SHP77 (cell line): ENCODE measurements around the gene LMBRD2.

ENCODE experiments used
- DNase-seq, 2 experiments: peaks; one replicate each; lab custom pipeline; 2025; lab: John Stamatoyannopoulos, UW

The LMBRD2 gene

DNA sequence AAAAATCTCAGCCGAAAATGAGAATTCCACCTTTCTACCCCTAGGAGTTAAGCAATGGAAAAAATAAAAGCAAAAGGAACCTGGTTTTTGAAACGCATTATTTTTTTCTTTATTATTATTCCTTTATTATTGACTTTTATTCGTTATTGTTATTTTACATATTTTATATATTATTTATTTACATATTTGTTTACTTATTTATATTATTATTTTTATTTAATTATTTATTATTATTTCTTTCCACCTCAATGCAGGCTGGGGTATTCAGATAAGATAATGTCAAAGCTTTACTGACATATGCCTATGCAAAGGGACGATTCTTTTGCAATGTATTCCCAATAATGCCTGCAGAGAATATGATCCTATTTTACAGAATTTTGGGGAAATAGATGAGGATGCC lies 101.7 kb downstream of the LMBRD2 start:
- DNase-seq = no peak
